Measurements from ENCODE around the gene MAP1LC3C.

Gene MAP1LC3C

DNA sequence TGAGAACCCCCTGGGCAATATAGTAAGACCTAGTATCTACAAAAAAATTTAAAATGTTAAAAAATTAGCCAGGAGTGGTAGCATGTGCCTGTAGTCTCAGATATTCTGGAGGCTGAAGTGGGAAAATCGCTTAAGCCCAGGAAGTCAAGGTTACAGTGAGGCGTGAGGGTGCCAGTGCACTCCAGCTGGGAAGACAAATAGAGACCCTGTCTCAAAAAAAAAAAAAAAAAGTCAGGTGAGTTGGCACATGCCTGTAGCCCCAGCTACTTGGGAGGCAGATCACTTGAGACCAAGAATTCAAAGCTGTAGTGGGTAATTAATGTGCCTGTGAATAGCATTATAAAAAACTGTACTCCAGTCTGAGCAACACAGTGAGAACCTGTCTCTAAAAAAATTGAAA, 36.7 kb downstream of the MAP1LC3C start:
- no peak overlapping the region for H3K27ac ChIP-seq (ENCODE audit: low read depth, low read length)
- no peak overlapping the region for H2AFZ ChIP-seq (ENCODE audit: insufficient read depth, low read length, poor library complexity)
- no peak overlapping the region for H3K4me2 ChIP-seq (ENCODE audit: low read length)
- no peaks in the 10 kb centered on the region for H3K79me1 ChIP-seq (ENCODE audit: low read length)
- no peak overlapping the region for H4K12ac ChIP-seq (ENCODE audit: low read depth, low read length)
- H3K4me3 ChIP-seq (ENCODE audit: low read depth, low read length): no peak overlapping the region
- no peak overlapping the region for H3K23ac ChIP-seq (ENCODE audit: low read length)
- no peak for DNase-seq
- no peak overlapping the region for H3K9ac ChIP-seq (ENCODE audit: low read length)
- H3K27me3 ChIP-seq (ENCODE audit: insufficient read depth, low read length): no peaks in the 10 kb centered on the region
- no peak overlapping the region for H2BK5ac ChIP-seq (ENCODE audit: low read depth, low read length, poor library complexity)
- no CpG with 5 or more reads among the region's 2 CpGs for WGBS (ENCODE audit: extremely low coverage, insufficient coverage, insufficient read length)
- H2BK12ac ChIP-seq (ENCODE audit: low read length): no peak overlapping the region
- no peak overlapping the region for H3K14ac ChIP-seq (ENCODE audit: low read length)
- no peaks in the 10 kb centered on the region for H3K36me3 ChIP-seq (ENCODE audit: control insufficient read depth in 1 of 2, insufficient read depth in 2 of 2, low read length in 2 of 2)
- no peak overlapping the region for H3K18ac ChIP-seq (ENCODE audit: low read length)
- no peaks in the 10 kb centered on the region for H3K9me3 ChIP-seq (ENCODE audit: insufficient read depth, low read depth, low read length)
- H4K91ac ChIP-seq (ENCODE audit: low read depth, low read length): no peak overlapping the region
- peaks cover 0 to 2% of the 10 kb centered on the region in 2 experiments for H3K4me1 ChIP-seq (ENCODE audit: control insufficient read depth in 1 of 2, insufficient read depth in 2 of 2, low read length in 2 of 2)
- H4K8ac ChIP-seq (ENCODE audit: low read depth, low read length): no peak overlapping the region
- no peaks in the 10 kb centered on the region for H3K79me2 ChIP-seq (ENCODE audit: control insufficient read depth, insufficient read depth, low read length, poor library complexity)
- H3K4ac ChIP-seq (ENCODE audit: low read depth, low read length): no peak overlapping the region
- H2BK120ac ChIP-seq (ENCODE audit: insufficient read depth, low read length, poor library complexity): no peak overlapping the region
- H2AK5ac ChIP-seq (ENCODE audit: low read length): no peak overlapping the region

DNA sequence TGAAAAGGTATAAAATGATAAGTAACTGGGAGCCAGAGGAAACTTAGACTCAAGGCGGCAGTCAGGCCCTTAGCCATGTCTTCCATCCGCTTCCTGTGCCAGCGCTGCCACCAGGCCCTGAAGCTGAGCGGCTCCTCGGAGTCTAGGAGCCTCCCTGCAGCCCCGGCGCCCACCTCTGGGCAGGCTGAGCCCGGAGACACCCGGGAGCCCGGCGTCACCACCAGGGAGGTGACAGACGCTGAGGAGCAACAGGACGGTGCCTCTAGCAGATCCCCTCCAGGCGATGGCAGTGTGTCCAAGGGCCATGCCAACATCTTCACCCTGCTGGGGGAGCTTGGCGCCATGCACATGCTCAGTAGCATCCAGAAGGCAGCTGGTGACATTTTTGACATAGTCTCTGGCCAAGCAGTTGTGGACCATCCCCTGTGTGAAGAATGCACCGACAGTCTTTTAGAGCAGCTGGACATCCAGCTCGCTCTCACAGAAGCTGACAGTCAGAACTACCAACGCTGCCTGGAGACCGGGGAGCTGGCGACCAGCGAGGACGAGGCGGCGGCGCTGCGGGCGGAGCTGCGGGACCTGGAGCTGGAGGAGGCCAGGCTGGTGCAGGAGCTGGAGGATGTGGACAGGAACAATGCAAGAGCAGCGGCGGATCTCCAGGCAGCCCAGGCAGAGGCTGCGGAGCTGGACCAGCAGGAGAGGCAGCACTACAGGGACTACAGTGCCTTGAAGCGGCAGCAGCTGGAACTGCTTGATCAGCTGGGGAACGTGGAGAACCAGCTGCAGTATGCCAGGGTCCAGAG, 41.0 kb downstream of the MAP1LC3C start, which contains the start of gene BECN2:
Gene BECN2, plus strand, starts transcription at position 76 of the 803 bp plus-strand sequence. Its CDS starts 0 bp downstream, at position 76.
- H2AFZ ChIP-seq (ENCODE audit: insufficient read depth, low read length, poor library complexity): no peak within 1 kb of the TSS
- peak; percentile 58 to 62 for DNase-seq
- no peaks in the 10 kb centered on the region for H3K9me3 ChIP-seq (ENCODE audit: insufficient read depth, low read depth, low read length)
- no peak within 1 kb of the TSS for H3K27ac ChIP-seq (ENCODE audit: low read depth, low read length)
- no peaks in the 10 kb centered on the region for H3K27me3 ChIP-seq (ENCODE audit: insufficient read depth, low read length)
- no peaks in the 10 kb centered on the region for H3K79me1 ChIP-seq (ENCODE audit: low read length)
- no peak within 1 kb of the TSS for H4K91ac ChIP-seq (ENCODE audit: low read depth, low read length)
- no peak within 1 kb of the TSS for H4K8ac ChIP-seq (ENCODE audit: low read depth, low read length)
- no peaks in the 10 kb centered on the region for H3K36me3 ChIP-seq (ENCODE audit: control insufficient read depth in 1 of 2, insufficient read depth in 2 of 2, low read length in 2 of 2)
- H2BK5ac ChIP-seq (ENCODE audit: low read depth, low read length, poor library complexity): no peak within 1 kb of the TSS
- no peak within 1 kb of the TSS for H3K14ac ChIP-seq (ENCODE audit: low read length)
- no peak within 1 kb of the TSS for H3K9ac ChIP-seq (ENCODE audit: low read length)
- no peak within 1 kb of the TSS for H2BK12ac ChIP-seq (ENCODE audit: low read length)
- H3K4me3 ChIP-seq (ENCODE audit: low read depth, low read length): no peak within 1 kb of the TSS
- H2AK5ac ChIP-seq (ENCODE audit: low read length): no peak within 1 kb of the TSS
- no peak within 1 kb of the TSS for H3K23ac ChIP-seq (ENCODE audit: low read length)
- no peak within 1 kb of the TSS for H3K18ac ChIP-seq (ENCODE audit: low read length)
- H2BK120ac ChIP-seq (ENCODE audit: insufficient read depth, low read length, poor library complexity): no peak within 1 kb of the TSS
- no CpG with 5 or more reads among the region's 33 CpGs for WGBS (ENCODE audit: extremely low coverage, insufficient coverage, insufficient read length)
- H3K4ac ChIP-seq (ENCODE audit: low read depth, low read length): no peak within 1 kb of the TSS
- H3K4me1 ChIP-seq (ENCODE audit: control insufficient read depth in 1 of 2, insufficient read depth in 2 of 2, low read length in 2 of 2): no peaks in the 10 kb centered on the region
- no peak within 1 kb of the TSS for H3K4me2 ChIP-seq (ENCODE audit: low read length)
- no peaks in the 10 kb centered on the region for H3K79me2 ChIP-seq (ENCODE audit: control insufficient read depth, insufficient read depth, low read length, poor library complexity)
- H4K12ac ChIP-seq (ENCODE audit: low read depth, low read length): no peak within 1 kb of the TSS

DNA sequence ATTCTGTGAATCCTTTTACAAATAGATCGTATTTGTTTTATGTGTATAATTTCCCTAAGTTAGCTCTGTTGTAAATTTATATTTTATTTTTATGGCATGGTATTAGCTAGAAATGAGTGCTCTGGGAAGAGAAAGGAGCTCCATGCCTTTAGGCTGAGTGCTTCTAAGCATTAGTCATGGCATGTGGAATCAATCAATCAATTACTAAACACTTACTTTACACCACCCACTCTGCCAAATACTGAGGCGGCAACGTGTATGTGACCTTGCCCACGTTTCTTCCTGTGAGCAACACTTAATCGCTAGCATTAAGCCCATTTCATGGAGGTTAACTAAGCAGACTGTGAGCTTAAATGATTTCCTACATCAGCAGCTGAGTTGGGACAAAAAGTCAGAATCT, 48.5 kb downstream of the MAP1LC3C start:
- no CpG with 5 or more reads among the region's 5 CpGs for WGBS (ENCODE audit: extremely low coverage, insufficient coverage, insufficient read length)
- no peak overlapping the region for H3K4me2 ChIP-seq (ENCODE audit: low read length)

DNA sequence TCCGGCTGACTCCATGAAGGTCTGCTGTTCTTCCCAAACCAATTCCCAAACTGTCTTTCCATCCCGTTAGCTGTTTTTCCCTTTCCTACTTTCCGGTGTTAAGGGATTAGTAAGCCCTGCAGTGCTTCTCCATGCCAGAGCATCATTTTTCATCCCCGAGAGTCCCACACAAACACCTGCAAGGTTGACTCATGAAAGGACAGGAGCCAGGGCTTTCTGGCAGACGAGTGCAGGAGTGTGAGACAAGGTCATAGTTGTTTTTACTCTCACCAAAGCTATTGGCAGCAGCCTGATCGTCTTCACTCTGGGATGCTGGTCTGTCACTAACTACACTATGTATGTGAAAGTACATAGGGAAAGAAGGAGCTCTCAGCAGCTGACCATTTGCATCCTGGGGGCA, 51.5 kb downstream of the MAP1LC3C start:
- Histone ChIP-seq H4K12ac (ENCODE audit: low read depth, low read length) (no peak overlapping the region), H2AK5ac (ENCODE audit: low read length) (no peak overlapping the region), H4K91ac (ENCODE audit: low read depth, low read length) (no peak overlapping the region), H3K79me2 (ENCODE audit: control insufficient read depth, insufficient read depth, low read length, poor library complexity) (no peaks in the 10 kb centered on the region), H2AFZ (ENCODE audit: insufficient read depth, low read length, poor library complexity) (no peak overlapping the region), H2BK120ac (ENCODE audit: insufficient read depth, low read length, poor library complexity) (no peak overlapping the region), H3K4ac (ENCODE audit: low read depth, low read length) (no peak overlapping the region), H2BK12ac (ENCODE audit: low read length) (no peak overlapping the region), H3K36me3 (ENCODE audit: control insufficient read depth in 1 of 2, insufficient read depth in 2 of 2, low read length in 2 of 2) (no peaks in the 10 kb centered on the region), H3K23ac (ENCODE audit: low read length) (no peak overlapping the region), H3K9me3 (ENCODE audit: insufficient read depth, low read depth, low read length) (no peaks in the 10 kb centered on the region), H3K18ac (ENCODE audit: low read length) (no peak overlapping the region), H4K8ac (ENCODE audit: low read depth, low read length) (no peak overlapping the region), H3K27me3 (ENCODE audit: insufficient read depth, low read length) (no peaks in the 10 kb centered on the region), H3K9ac (ENCODE audit: low read length) (no peak overlapping the region), H3K4me1 (ENCODE audit: control insufficient read depth in 1 of 2, insufficient read depth in 2 of 2, low read length in 2 of 2) (no peaks in the 10 kb centered on the region), H3K27ac (ENCODE audit: low read depth, low read length) (no peak overlapping the region), H2BK5ac (ENCODE audit: low read depth, low read length, poor library complexity) (no peak overlapping the region), H3K4me2 (ENCODE audit: low read length) (no peak overlapping the region), H3K4me3 (ENCODE audit: low read depth, low read length) (no peak overlapping the region), H3K79me1 (ENCODE audit: low read length) (no peaks in the 10 kb centered on the region), H3K14ac (ENCODE audit: low read length) (no peak overlapping the region)
- no CpG with 5 or more reads among the region's 6 CpGs for WGBS (ENCODE audit: extremely low coverage, insufficient coverage, insufficient read length)
- DNase-seq: no peak

More for the DNA sequence above, 48.5 kb downstream of the MAP1LC3C start:
- H3K14ac ChIP-seq (ENCODE audit: low read length): no peak overlapping the region
- H3K9ac ChIP-seq (ENCODE audit: low read length): no peak overlapping the region
- H3K27me3 ChIP-seq (ENCODE audit: insufficient read depth, low read length): no peaks in the 10 kb centered on the region
- H3K4me1 ChIP-seq (ENCODE audit: control insufficient read depth in 1 of 2, insufficient read depth in 2 of 2, low read length in 2 of 2): no peaks in the 10 kb centered on the region
- no peak overlapping the region for H2BK120ac ChIP-seq (ENCODE audit: insufficient read depth, low read length, poor library complexity)
- H2BK5ac ChIP-seq (ENCODE audit: low read depth, low read length, poor library complexity): no peak overlapping the region
- H2BK12ac ChIP-seq (ENCODE audit: low read length): no peak overlapping the region
- no peak overlapping the region for H2AFZ ChIP-seq (ENCODE audit: insufficient read depth, low read length, poor library complexity)
- no peaks in the 10 kb centered on the region for H3K9me3 ChIP-seq (ENCODE audit: insufficient read depth, low read depth, low read length)
- no peaks in the 10 kb centered on the region for H3K79me1 ChIP-seq (ENCODE audit: low read length)
- H3K79me2 ChIP-seq (ENCODE audit: control insufficient read depth, insufficient read depth, low read length, poor library complexity): no peaks in the 10 kb centered on the region
- no peak overlapping the region for H4K8ac ChIP-seq (ENCODE audit: low read depth, low read length)
- H3K4ac ChIP-seq (ENCODE audit: low read depth, low read length): no peak overlapping the region
- no peak overlapping the region for H3K27ac ChIP-seq (ENCODE audit: low read depth, low read length)
- H4K12ac ChIP-seq (ENCODE audit: low read depth, low read length): no peak overlapping the region
- H3K4me3 ChIP-seq (ENCODE audit: low read depth, low read length): no peak overlapping the region
- no peak overlapping the region for H3K18ac ChIP-seq (ENCODE audit: low read length)
- DNase-seq: no peak
- no peak overlapping the region for H3K23ac ChIP-seq (ENCODE audit: low read length)
- H4K91ac ChIP-seq (ENCODE audit: low read depth, low read length): no peak overlapping the region
- H2AK5ac ChIP-seq (ENCODE audit: low read length): no peak overlapping the region
- H3K36me3 ChIP-seq (ENCODE audit: control insufficient read depth in 1 of 2, insufficient read depth in 2 of 2, low read length in 2 of 2): no peaks in the 10 kb centered on the region
